HEK293T (cell line): Measurements from ENCODE around the gene SCG5.

Experiments used
- CTBP1 ChIP-seq: fragments of 450-650 bp; IDR thresholded peaks from 2 replicates; pipeline ENCODE4 v1.6.1; 2016; ENCODE audit warnings: borderline replicate concordance
- FOXA1 ChIP-seq: fragments of 450-650 bp; IDR thresholded peaks from 2 replicates; pipeline ENCODE4 v1.6.1; 2016; ENCODE audit warnings: mild to moderate bottlenecking
- FOXK2 ChIP-seq: fragments of 450-650 bp; IDR thresholded peaks from 2 replicates; pipeline ENCODE4 v1.6.1; 2016; ENCODE audit warnings: mild to moderate bottlenecking
- FOXM1 ChIP-seq: fragments of 450-650 bp; IDR thresholded peaks from 2 replicates; pipeline ENCODE4 v1.6.1; 2017; ENCODE audit warnings: mild to moderate bottlenecking, borderline replicate concordance
- PKNOX1 ChIP-seq: fragments of 450-650 bp; IDR thresholded peaks from 2 replicates; pipeline ENCODE4 v1.6.1; 2016

GRCh38 chr15:32676169-32676568 lies 34.7 kb downstream of the SCG5 start:
- no peak for TF ChIP-seq FOXM1
- TF ChIP-seq PKNOX1 = no peak
- TF ChIP-seq FOXA1 = no peak
- TF ChIP-seq FOXK2 = no peak
- TF ChIP-seq CTBP1 = no peak
